Measurements from ENCODE around the gene PRPF6. TPM values are rescaled to one million over a fixed set of nuclear protein-coding genes. Genes with fewer than 3 reads are reported as not detected.

The PRPF6 gene
- total and polyA plus RNA-seq, 2 of the 13 experiments (the other 11 are each of a cell fraction or from before 2014, with no cell fraction given) = 63.7 to 101 TPM

DNA sequence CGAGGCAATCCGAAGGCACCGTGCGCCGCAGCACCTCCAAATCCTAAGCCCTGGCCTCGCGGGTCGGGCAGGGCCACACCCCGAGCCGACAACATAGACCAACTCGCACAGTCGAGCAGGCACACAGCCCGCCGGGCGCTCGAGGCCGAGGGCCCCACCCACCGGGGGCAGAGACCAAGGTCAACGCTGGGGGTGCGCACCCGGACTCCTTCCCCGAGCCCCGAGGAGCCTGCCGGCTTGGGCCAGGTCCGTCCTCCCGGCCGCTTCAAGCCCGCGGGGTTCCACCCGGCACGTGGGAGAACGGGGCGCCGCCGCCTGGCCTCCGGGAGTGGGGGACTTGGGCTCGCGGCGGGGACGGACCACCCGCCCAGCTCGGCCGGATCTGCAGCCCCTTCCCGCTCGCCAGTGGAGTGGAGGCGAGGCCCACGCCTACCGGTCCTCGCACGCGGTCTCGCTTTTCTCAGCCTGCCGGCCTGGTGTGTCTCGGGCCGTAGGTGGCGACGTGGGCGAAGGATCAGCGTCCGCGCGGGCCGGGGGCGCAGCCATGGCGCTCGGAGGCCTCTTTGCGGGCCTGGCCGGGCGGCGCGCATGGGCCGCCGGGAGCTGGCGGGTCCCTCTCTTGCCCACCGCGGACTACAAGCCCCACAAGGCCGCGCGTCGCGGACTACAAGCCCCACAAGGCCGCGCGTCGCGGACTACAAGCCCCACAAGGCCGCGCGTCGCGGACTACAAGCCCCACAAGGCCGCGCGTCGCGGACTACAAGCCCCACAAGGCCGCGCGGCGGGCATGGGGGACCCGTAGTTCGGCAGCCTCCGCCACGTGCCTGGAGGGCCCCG is 24.9 kb upstream of the PRPF6 start, which contains the start of gene UCKL1 (continued):
- TF ChIP-seq, protein P1, sequence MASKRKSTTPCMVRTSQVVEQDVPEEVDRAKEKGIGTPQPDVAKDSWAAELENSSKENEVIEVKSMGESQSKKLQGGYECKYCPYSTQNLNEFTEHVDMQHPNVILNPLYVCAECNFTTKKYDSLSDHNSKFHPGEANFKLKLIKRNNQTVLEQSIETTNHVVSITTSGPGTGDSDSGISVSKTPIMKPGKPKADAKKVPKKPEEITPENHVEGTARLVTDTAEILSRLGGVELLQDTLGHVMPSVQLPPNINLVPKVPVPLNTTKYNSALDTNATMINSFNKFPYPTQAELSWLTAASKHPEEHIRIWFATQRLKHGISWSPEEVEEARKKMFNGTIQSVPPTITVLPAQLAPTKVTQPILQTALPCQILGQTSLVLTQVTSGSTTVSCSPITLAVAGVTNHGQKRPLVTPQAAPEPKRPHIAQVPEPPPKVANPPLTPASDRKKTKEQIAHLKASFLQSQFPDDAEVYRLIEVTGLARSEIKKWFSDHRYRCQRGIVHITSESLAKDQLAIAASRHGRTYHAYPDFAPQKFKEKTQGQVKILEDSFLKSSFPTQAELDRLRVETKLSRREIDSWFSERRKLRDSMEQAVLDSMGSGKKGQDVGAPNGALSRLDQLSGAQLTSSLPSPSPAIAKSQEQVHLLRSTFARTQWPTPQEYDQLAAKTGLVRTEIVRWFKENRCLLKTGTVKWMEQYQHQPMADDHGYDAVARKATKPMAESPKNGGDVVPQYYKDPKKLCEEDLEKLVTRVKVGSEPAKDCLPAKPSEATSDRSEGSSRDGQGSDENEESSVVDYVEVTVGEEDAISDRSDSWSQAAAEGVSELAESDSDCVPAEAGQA (IDR thresholded peaks at IDR 0.05; ENCODE audit: low read depth) = 0 out of 2 replicates have a peak, but pooled peaks have one; percentile 60
- TF ChIP-seq, protein P1 (CRISPR knock-in tag; IDR thresholded peaks at IDR 0.05; ENCODE audit: borderline replicate concordance) = peak; percentile 98
- TF ChIP-seq KLF15 (CRISPR knock-in tag; IDR thresholded peaks at IDR 0.05; ENCODE audit: borderline replicate concordance) (peak; percentile 84), ZNF678 (CRISPR knock-in tag; IDR thresholded peaks at IDR 0.05) (peak; percentile 99), ZNF432 (CRISPR knock-in tag; IDR thresholded peaks at IDR 0.05; ENCODE audit: borderline replicate concordance) (peak; percentile 71; the same call in 1 of the 2 replicates), ZNF83 (CRISPR knock-in tag; IDR thresholded peaks at IDR 0.05; ENCODE audit: borderline replicate concordance) (peak; percentile 94; the same call in 1 of the 2 replicates), NFKB2 (CRISPR knock-in tag; IDR thresholded peaks at IDR 0.05; ENCODE audit: borderline replicate concordance) (peak; percentile 97; the same call in 1 of the 2 replicates), ZFP41 (CRISPR knock-in tag; IDR thresholded peaks at IDR 0.05; ENCODE audit: borderline replicate concordance) (peak; percentile 99; the same call in 1 of the 2 replicates), ASH2L (IDR thresholded peaks at IDR 0.05; ENCODE audit: insufficient read length, low read depth, low read length) (peak; percentile 95)
- TF ChIP-seq, protein P2, sequence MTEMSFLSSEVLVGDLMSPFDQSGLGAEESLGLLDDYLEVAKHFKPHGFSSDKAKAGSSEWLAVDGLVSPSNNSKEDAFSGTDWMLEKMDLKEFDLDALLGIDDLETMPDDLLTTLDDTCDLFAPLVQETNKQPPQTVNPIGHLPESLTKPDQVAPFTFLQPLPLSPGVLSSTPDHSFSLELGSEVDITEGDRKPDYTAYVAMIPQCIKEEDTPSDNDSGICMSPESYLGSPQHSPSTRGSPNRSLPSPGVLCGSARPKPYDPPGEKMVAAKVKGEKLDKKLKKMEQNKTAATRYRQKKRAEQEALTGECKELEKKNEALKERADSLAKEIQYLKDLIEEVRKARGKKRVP (CRISPR knock-in tag; IDR thresholded peaks at IDR 0.05) = peak; percentile 33 to 52; a peak in 2 of 4 replicates
- TF ChIP-seq, protein P3, sequence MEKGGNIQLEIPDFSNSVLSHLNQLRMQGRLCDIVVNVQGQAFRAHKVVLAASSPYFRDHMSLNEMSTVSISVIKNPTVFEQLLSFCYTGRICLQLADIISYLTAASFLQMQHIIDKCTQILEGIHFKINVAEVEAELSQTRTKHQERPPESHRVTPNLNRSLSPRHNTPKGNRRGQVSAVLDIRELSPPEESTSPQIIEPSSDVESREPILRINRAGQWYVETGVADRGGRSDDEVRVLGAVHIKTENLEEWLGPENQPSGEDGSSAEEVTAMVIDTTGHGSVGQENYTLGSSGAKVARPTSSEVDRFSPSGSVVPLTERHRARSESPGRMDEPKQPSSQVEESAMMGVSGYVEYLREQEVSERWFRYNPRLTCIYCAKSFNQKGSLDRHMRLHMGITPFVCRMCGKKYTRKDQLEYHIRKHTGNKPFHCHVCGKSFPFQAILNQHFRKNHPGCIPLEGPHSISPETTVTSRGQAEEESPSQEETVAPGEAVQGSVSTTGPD (CRISPR knock-in tag; IDR thresholded peaks at IDR 0.05) = no peak; the same call in 1 of the 2 replicates
- TF ChIP-seq, protein P4, sequence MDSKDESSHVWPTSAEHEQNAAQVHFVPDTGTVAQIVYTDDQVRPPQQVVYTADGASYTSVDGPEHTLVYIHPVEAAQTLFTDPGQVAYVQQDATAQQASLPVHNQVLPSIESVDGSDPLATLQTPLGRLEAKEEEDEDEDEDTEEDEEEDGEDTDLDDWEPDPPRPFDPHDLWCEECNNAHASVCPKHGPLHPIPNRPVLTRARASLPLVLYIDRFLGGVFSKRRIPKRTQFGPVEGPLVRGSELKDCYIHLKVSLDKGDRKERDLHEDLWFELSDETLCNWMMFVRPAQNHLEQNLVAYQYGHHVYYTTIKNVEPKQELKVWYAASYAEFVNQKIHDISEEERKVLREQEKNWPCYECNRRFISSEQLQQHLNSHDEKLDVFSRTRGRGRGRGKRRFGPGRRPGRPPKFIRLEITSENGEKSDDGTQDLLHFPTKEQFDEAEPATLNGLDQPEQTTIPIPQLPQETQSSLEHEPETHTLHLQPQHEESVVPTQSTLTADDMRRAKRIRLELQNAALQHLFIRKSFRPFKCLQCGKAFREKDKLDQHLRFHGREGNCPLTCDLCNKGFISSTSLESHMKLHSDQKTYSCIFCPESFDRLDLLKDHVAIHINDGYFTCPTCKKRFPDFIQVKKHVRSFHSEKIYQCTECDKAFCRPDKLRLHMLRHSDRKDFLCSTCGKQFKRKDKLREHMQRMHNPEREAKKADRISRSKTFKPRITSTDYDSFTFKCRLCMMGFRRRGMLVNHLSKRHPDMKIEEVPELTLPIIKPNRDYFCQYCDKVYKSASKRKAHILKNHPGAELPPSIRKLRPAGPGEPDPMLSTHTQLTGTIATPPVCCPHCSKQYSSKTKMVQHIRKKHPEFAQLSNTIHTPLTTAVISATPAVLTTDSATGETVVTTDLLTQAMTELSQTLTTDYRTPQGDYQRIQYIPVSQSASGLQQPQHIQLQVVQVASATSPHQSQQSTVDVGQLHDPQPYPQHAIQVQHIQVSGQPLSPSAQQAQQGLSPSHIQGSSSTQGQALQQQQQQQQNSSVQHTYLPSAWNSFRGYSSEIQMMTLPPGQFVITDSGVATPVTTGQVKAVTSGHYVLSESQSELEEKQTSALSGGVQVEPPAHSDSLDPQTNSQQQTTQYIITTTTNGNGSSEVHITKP (CRISPR knock-in tag; IDR thresholded peaks at IDR 0.05; ENCODE audit: low read depth) = peak; percentile 90
- TF ChIP-seq, protein P5, sequence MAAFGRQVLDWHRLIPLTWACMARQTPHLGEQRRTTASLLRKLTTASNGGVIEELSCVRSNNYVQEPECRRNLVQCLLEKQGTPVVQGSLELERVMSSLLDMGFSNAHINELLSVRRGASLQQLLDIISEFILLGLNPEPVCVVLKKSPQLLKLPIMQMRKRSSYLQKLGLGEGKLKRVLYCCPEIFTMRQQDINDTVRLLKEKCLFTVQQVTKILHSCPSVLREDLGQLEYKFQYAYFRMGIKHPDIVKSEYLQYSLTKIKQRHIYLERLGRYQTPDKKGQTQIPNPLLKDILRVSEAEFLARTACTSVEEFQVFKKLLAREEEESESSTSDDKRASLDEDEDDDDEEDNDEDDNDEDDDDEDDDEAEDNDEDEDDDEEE (CRISPR knock-in tag; IDR thresholded peaks at IDR 0.05) = peak; percentile 95

Data from HepG2 (cell line).